CD4-positive, alpha-beta T cell treated with Interleukin-17A for 4 hours (primary cell): Measurements from ENCODE around the gene NKAP.
"Not testable (repeated sequence)": the region's sequence is repeated elsewhere in the genome, so short reads cannot be mapped to it uniquely, and the experiment has no call there.

Experiments used
- DNase-seq: peaks from one replicate; pipeline ENCODE4 v3.0.0-alpha.2; 2020; ENCODE audit warnings: mixed read lengths

The NKAP gene

GRCh38 chrX:119935215-119935874 lies 8.2 kb downstream of the NKAP start:
- no peak for DNase-seq

- DNase-seq = not testable (repeated sequence)
These were observed 21.2 kb downstream of the NKAP start for GRCh38 chrX:119922391-119922790.

- DNase-seq = no peak
These were observed 23.5 kb downstream of the NKAP start for GRCh38 chrX:119919835-119920585.

GRCh38 chrX:119917877-119918276 lies 25.7 kb downstream of the NKAP start:
- no peak for DNase-seq

GRCh38 chrX:119916310-119916709 lies 27.2 kb downstream of the NKAP start:
- no peak for DNase-seq

- no peak for DNase-seq
These were observed 42.6 kb downstream of the NKAP start for GRCh38 chrX:119900976-119901375.

- no peak for DNase-seq
These were observed 44.4 kb downstream of the NKAP start for GRCh38 chrX:119899125-119899524.

- no peak for DNase-seq
These were observed 47.7 kb downstream of the NKAP start, which contains the start of gene AKAP14 for GRCh38 chrX:119895843-119896326. AKAP14 (plus strand) TSS chrX:119895893; CDS start chrX:119903224, 7,331 bp downstream.

GRCh38 chrX:119891961-119892692 lies 51.4 kb downstream of the NKAP start:
- DNase-seq = not testable (repeated sequence)

- not testable (repeated sequence) for DNase-seq
These were observed 52.9 kb downstream of the NKAP start for GRCh38 chrX:119890626-119891025.

- peak; percentile 73 for DNase-seq
These were observed 55.7 kb downstream of the NKAP start for GRCh38 chrX:119887721-119888425.

- DNase-seq = no peak
These were observed 57.8 kb downstream of the NKAP start for GRCh38 chrX:119885554-119886428.

- DNase-seq = peak; percentile 37
These were observed 62.8 kb downstream of the NKAP start for GRCh38 chrX:119880552-119881437.

GRCh38 chrX:119880076-119880475 lies 63.5 kb downstream of the NKAP start:
- DNase-seq = no peak

- no peak for DNase-seq
These were observed 64.8 kb downstream of the NKAP start for GRCh38 chrX:119878740-119879139.

GRCh38 chrX:119871599-119872395 lies 71.8 kb downstream of the NKAP start, which contains the start of the genes NDUFA1 and RNF113A:
NDUFA1 (plus strand) TSS chrX:119871832; CDS start chrX:119871912, 80 bp downstream.
RNF113A (minus strand) TSS chrX:119871733; CDS start chrX:119871613, 120 bp downstream.
- DNase-seq = peak; percentile 85

GRCh38 chrX:119871245-119871598 lies 72.3 kb downstream of the NKAP start:
- DNase-seq = no peak
